Esophagus muscularis mucosa (tissue), 4 donors: Measurements from ENCODE around the gene CACNA2D2. TPM values are rescaled to one million over a fixed set of nuclear protein-coding genes. Genes with fewer than 3 reads are reported as not detected.
"Not testable (repeated sequence)": the region's sequence is repeated elsewhere in the genome, so short reads cannot be mapped to it uniquely, and the experiment has no call there.

Experiments used
- DNase-seq: peaks from one replicate; pipeline ENCODE4 v3.0.0-alpha.2; 2017; ENCODE audit errors: extremely low spot score
- H3K27ac ChIP-seq, 4 donors: fragments of 200-600 bp; sonication (generic); replicated peaks in 1 of 4; 1 replicate in 3 of 4; 2 replicates in 1 of 4; pipeline ENCODE4 v1.5.1; 2016 to 2019; ENCODE audit warnings: mild to moderate bottlenecking in 1 of 4
- H3K27me3 ChIP-seq, 4 donors: fragments of 200-600 bp; sonication (generic); one replicate each; pipeline versions ENCODE4 v1.5.1 to v1.6.0; 2016 to 2019
- H3K36me3 ChIP-seq, 4 donors: fragments of 200-600 bp; sonication (generic); one replicate each; pipeline ENCODE4 v1.5.1; 2016 to 2019
- H3K4me1 ChIP-seq, 4 donors: fragments of 200-600 bp; sonication (generic); one replicate each; pipeline ENCODE4 v1.5.1; 2016 to 2019
- H3K4me3 ChIP-seq, 4 donors: fragments of 200-600 bp; sonication (generic); 1 replicate in 2 of 4; 2 replicates in 2 of 4; pipeline ENCODE4 v1.5.1; 2016 to 2019; ENCODE audit warnings: mild to moderate bottlenecking in 4 of 4, moderate library complexity in 1 of 4
- H3K9me3 ChIP-seq, 4 donors: fragments of 200-600 bp; sonication (generic); 1 replicate in 3 of 4; 2 replicates in 1 of 4; pipeline ENCODE4 v1.5.1; 2016 to 2019
- CTCF ChIP-seq, 3 experiments: fragments of 200-600 bp in 2 of 3; fragments of 450-650 bp in 1 of 3; sonication (generic) in 2 of 3; IDR thresholded peaks; one replicate each; pipeline ENCODE4 v1.5.1; 2017 to 2019; ENCODE audit warnings: antibody characterized with exemption in 3 of 3, mild to moderate bottlenecking in 2 of 3, moderate library complexity in 1 of 3
- EP300 ChIP-seq: sonication (generic); formaldehyde crosslinking; IDR thresholded peaks from one replicate; pipeline ENCODE4 v1.6.1; 2017; ENCODE audit warnings: antibody characterized with exemption
- POLR2A ChIP-seq: fragments of 450-650 bp; IDR thresholded peaks from one replicate; pipeline ENCODE4 v1.6.1; 2017; ENCODE audit warnings: antibody characterized with exemption, moderate library complexity, mild to moderate bottlenecking, low read depth
- POLR2AphosphoS5 ChIP-seq, 2 donors: sonication (generic); formaldehyde crosslinking; IDR thresholded peaks; one replicate each; pipeline ENCODE4 v1.6.1; 2017; ENCODE audit warnings: antibody characterized with exemption in 2 of 2
- WGBS: methylation state at CpG from one replicate; pipeline ENCODE4 v1.1.5; 2018; 5-methylcytosine and 5-hydroxymethylcytosine counted together
- intact Hi-C: fragments of 100-400 bp; cut with DNase I; formaldehyde crosslinking; loops from one replicate; pipeline ENCODE4 v1.15.1; 2023
- total RNA-seq, 4 donors: library from RNA; depleted of rRNA; stranded (reverse); fragments of >200 nt; gene quantifications; one replicate each; pipeline versions ENCODE4 v1.1.0 to v1.2.1, GENCODE V29; 2016

CACNA2D2 gene
- total RNA-seq, 4 donors from 2014 or later, result 0.84 to 2.8 (median 1.1) TPM

- H3K27ac ChIP-seq, result no peak overlapping the region
- no peaks in the 10 kb centered on the region for H3K36me3 ChIP-seq
- no peaks in the 10 kb centered on the region for H3K9me3 ChIP-seq
- intact Hi-C loops, result no loop called here
- H3K4me3 ChIP-seq, result no peak overlapping the region
- 87% methylated on average over 4 of the region's 4 CpGs for WGBS
- TF ChIP-seq CTCF (IDR thresholded peaks at IDR 0.05) (no peak), POLR2AphosphoS5 (IDR thresholded peaks at IDR 0.05) (no peak), EP300 (no peak), POLR2A (no peak)
- peaks cover 0 to 6% (median 0%) of the 10 kb centered on the region in 4 donors for H3K27me3 ChIP-seq
- H3K4me1 ChIP-seq, result peaks cover 15 to 20% (median 18%) of the 10 kb centered on the region in 4 donors
- DNase-seq, result no peak
These were observed 14.3 kb upstream of the CACNA2D2 start for GRCh38 chr3:50517721-50518206.

- Histone ChIP-seq H3K9me3 (no peaks in the 10 kb centered on the region), H3K4me3 (no peak overlapping the region), H3K4me1 (peaks cover 15 to 20% (median 18%) of the 10 kb centered on the region in 4 donors), H3K27ac (peak overlapping the region; percentile 54 to 65 (median 56)), H3K36me3 (no peaks in the 10 kb centered on the region), H3K27me3 (peaks cover 0 to 6% (median 0%) of the 10 kb centered on the region in 4 donors)
- TF ChIP-seq CTCF (IDR thresholded peaks at IDR 0.05) (no peak), EP300 (no peak), POLR2AphosphoS5 (IDR thresholded peaks at IDR 0.05) (no peak)
- WGBS, result 89% methylated on average over 4 of the region's 4 CpGs
- intact Hi-C loops, result no loop called here
- no peak for DNase-seq
These were observed 13.0 kb upstream of the CACNA2D2 start for GRCh38 chr3:50516440-50516871.

GRCh38 chr3:50515565-50516439, 12.4 kb upstream of the CACNA2D2 start:
- Histone ChIP-seq H3K27ac (peak overlapping the region; percentile 54 to 65 (median 56)), H3K4me3 (peak overlapping the region; percentile 29 to 41 (median 32)), H3K9me3 (no peaks in the 10 kb centered on the region), H3K36me3 (no peaks in the 10 kb centered on the region), H3K4me1 (peaks cover 15 to 20% (median 18%) of the 10 kb centered on the region in 4 donors), H3K27me3 (peaks cover 0 to 6% (median 0%) of the 10 kb centered on the region in 4 donors)
- intact Hi-C loops, result no loop called here
- 14% methylated on average over 16 of the region's 22 CpGs for WGBS
- DNase-seq, result no peak
- TF ChIP-seq POLR2AphosphoS5 (IDR thresholded peaks at IDR 0.05), result no peak
- TF ChIP-seq CTCF (IDR thresholded peaks at IDR 0.05), result no peak
- TF ChIP-seq POLR2A, result no peak
- no peak for TF ChIP-seq EP300

DNA sequence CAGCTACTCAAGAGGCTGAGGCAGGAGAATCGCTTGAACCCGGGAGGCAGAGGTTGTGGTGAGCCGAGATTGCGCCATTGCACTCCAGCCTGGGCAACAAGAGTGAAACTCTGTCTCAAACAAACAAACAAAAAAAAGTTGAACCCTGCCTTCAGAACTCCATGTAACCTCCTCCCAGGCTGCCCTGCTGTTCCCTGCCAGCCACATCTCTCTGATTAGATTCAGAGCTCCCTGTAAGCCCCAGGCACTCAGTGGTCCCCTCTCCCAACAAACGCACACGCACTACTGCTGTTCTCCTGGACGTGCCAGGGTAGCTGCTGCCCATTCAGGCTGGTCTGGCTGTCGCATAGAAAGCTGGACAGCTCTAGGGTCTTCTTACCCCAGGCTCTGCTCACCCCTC, 9.5 kb upstream of the CACNA2D2 start:
- H3K27me3 ChIP-seq, H3K4me3 ChIP-seq, DNase-seq, intact Hi-C loops, H3K9me3 ChIP-seq, H3K36me3 ChIP-seq, H3K27ac ChIP-seq: not testable (repeated sequence)
- 82% methylated on average over 8 of the region's 8 CpGs for WGBS
- peaks cover 15 to 20% (median 18%) of the 10 kb centered on the region in 4 donors for H3K4me1 ChIP-seq

GRCh38 chr3:50512131-50512530, 8.7 kb upstream of the CACNA2D2 start:
- H3K27ac ChIP-seq, result no peak overlapping the region
- no peak overlapping the region for H3K4me3 ChIP-seq
- no peaks in the 10 kb centered on the region for H3K9me3 ChIP-seq
- H3K36me3 ChIP-seq, result no peaks in the 10 kb centered on the region
- H3K4me1 ChIP-seq, result peaks cover 15 to 20% (median 18%) of the 10 kb centered on the region in 4 donors
- DNase-seq, result no peak
- H3K27me3 ChIP-seq, result no peaks in the 10 kb centered on the region
- intact Hi-C loops, result no loop called here
- WGBS, result 93% methylated on average over 3 of the region's 3 CpGs
- TF ChIP-seq CTCF (IDR thresholded peaks at IDR 0.05) (no peak), POLR2A (no peak), EP300 (no peak), POLR2AphosphoS5 (IDR thresholded peaks at IDR 0.05) (no peak)
